ENCODE results near the gene AKAP6. TPM values are rescaled to one million over a fixed set of nuclear protein-coding genes. Genes with fewer than 3 reads are reported as not detected.

The AKAP6 gene
- total RNA-seq, 4 donors from 2014 or later: 1.1 to 16.0 (median 6.0) TPM

GRCh38 chr14:32728976-32729375, 399.9 kb downstream of the AKAP6 start:
- intact Hi-C loops (cut with DNase I): no loop called here
- WGBS, 2 donors: 77 to 90% methylated on average over 5 of the region's 5 CpGs
- Histone ChIP-seq H3K27me3 (no peaks in the 10 kb centered on the region), H3K36me3 (no peaks in the 10 kb centered on the region), H3K9me3 (no peaks in the 10 kb centered on the region), H3K4me1 (peaks cover 0 to 8% (median 0%) of the 10 kb centered on the region in 3 donors), H3K4me3 (no peak overlapping the region), H3K27ac (no peak overlapping the region)
- no peak for TF ChIP-seq POLR2A (IDR thresholded peaks at IDR 0.05)
- no peak for TF ChIP-seq CTCF (IDR thresholded peaks at IDR 0.05)
- DNase-seq: no peak

- TF ChIP-seq CTCF (IDR thresholded peaks at IDR 0.05): no peak
- TF ChIP-seq POLR2A (IDR thresholded peaks at IDR 0.05): no peak
- Histone ChIP-seq H3K4me1 (no peaks in the 10 kb centered on the region), H3K36me3 (no peaks in the 10 kb centered on the region), H3K27ac (no peak overlapping the region), H3K9me3 (no peaks in the 10 kb centered on the region), H3K4me3 (no peak overlapping the region), H3K27me3 (no peaks in the 10 kb centered on the region)
- no peak for DNase-seq
- WGBS, 2 donors: 62 to 74% methylated on average over 2 of the region's 2 CpGs
- intact Hi-C loops (cut with DNase I): no loop called here
Observed at GRCh38 chr14:32731249-32731648, 402.2 kb downstream of the AKAP6 start.

- H3K27me3 ChIP-seq: no peaks in the 10 kb centered on the region
- WGBS, 2 donors: 91 to 97% methylated on average over 1 of the region's 1 CpG
- DNase-seq: no peak
- no peak overlapping the region for H3K27ac ChIP-seq
- TF ChIP-seq CTCF (IDR thresholded peaks at IDR 0.05) (no peak), POLR2A (IDR thresholded peaks at IDR 0.05) (no peak)
- no peaks in the 10 kb centered on the region for H3K36me3 ChIP-seq
- H3K4me3 ChIP-seq: no peak overlapping the region
- no peaks in the 10 kb centered on the region for H3K9me3 ChIP-seq
- intact Hi-C loops (cut with DNase I): no loop called here
- H3K4me1 ChIP-seq: no peaks in the 10 kb centered on the region
Observed at GRCh38 chr14:32733015-32733414, 403.9 kb downstream of the AKAP6 start.

GRCh38 chr14:32734261-32734660, 405.2 kb downstream of the AKAP6 start:
- DNase-seq: no peak
- no peaks in the 10 kb centered on the region for H3K27me3 ChIP-seq
- H3K4me3 ChIP-seq: no peak overlapping the region
- no peak for TF ChIP-seq CTCF (IDR thresholded peaks at IDR 0.05)
- TF ChIP-seq POLR2A (IDR thresholded peaks at IDR 0.05): no peak
- no peak overlapping the region for H3K27ac ChIP-seq
- H3K9me3 ChIP-seq: no peaks in the 10 kb centered on the region
- H3K36me3 ChIP-seq: no peaks in the 10 kb centered on the region
- peaks cover 0 to 5% (median 0%) of the 10 kb centered on the region in 3 donors for H3K4me1 ChIP-seq
- intact Hi-C loops (cut with DNase I): no loop called here
- WGBS, 2 donors: 88 to 95% methylated on average over 3 of the region's 3 CpGs

- intact Hi-C loops (cut with DNase I): no loop called here
- peaks cover 0 to 5% (median 0%) of the 10 kb centered on the region in 3 donors for H3K4me1 ChIP-seq
- TF ChIP-seq CTCF (IDR thresholded peaks at IDR 0.05) (no peak), POLR2A (IDR thresholded peaks at IDR 0.05) (no peak)
- H3K4me3 ChIP-seq: no peak overlapping the region
- H3K36me3 ChIP-seq: no peaks in the 10 kb centered on the region
- H3K27ac ChIP-seq: no peak overlapping the region
- H3K27me3 ChIP-seq: no peaks in the 10 kb centered on the region
- no peaks in the 10 kb centered on the region for H3K9me3 ChIP-seq
- WGBS, 2 donors: 83 to 97% methylated on average over 3 of the region's 3 CpGs
- no peak for DNase-seq
Observed at GRCh38 chr14:32737621-32738020, 408.5 kb downstream of the AKAP6 start.
